Neural progenitor cell (in vitro differentiated cells): ENCODE data around the gene KLHL28. TPM values are rescaled to one million over a fixed set of nuclear protein-coding genes. Genes with fewer than 3 reads are reported as not detected.

Experiments used
- DNase-seq: peaks from one replicate; pipeline ENCODE4 v3.0.0-alpha.2; 2016; ENCODE audit warnings: low spot score
- H2AFZ ChIP-seq: fragments of 200-600 bp; sonication (generic); replicated peaks from 2 replicates; pipeline ENCODE4 v1.6.1; 2016; ENCODE audit warnings: antibody characterized with exemption
- H3F3A ChIP-seq: fragments of 200-600 bp; sonication (generic); 2 replicates; pipeline ENCODE4 v1.6.1; 2016; ENCODE audit warnings: antibody characterized with exemption, low read depth
- H3K27ac ChIP-seq: fragments of 200-600 bp; sonication (generic); 2 replicates; pipeline ENCODE4 v1.5.1; 2016; ENCODE audit warnings: mild to moderate bottlenecking
- H3K27me3 ChIP-seq: fragments of 200-600 bp; sonication (generic); 2 replicates; pipeline ENCODE4 v1.6.1; 2016; ENCODE audit warnings: mild to moderate bottlenecking, moderate library complexity
- H3K36me3 ChIP-seq: fragments of 200-600 bp; sonication (generic); 2 replicates; pipeline ENCODE4 v1.5.1; 2016
- H3K4me1 ChIP-seq: fragments of 200-600 bp; sonication (generic); 2 replicates; pipeline ENCODE4 v1.6.1; 2016; ENCODE audit warnings: mixed run types
- H3K4me2 ChIP-seq: fragments of 200-600 bp; sonication (generic); 2 replicates; pipeline ENCODE4 v1.6.1; 2016
- H3K4me3 ChIP-seq: fragments of 200-600 bp; sonication (generic); 2 replicates; pipeline ENCODE4 v1.5.1; 2016
- H3K79me2 ChIP-seq: fragments of 200-600 bp; sonication (generic); 2 replicates; pipeline ENCODE4 v1.6.1; 2016; ENCODE audit warnings: low read depth
- H3K9ac ChIP-seq: fragments of 200-600 bp; sonication (generic); 2 replicates; pipeline ENCODE4 v1.6.1; 2016
- H3K9me3 ChIP-seq: fragments of 200-600 bp; sonication (generic); 2 replicates; pipeline ENCODE4 v1.5.1; 2016; ENCODE audit warnings: low read depth
- H4K20me1 ChIP-seq: fragments of 200-600 bp; sonication (generic); 2 replicates; pipeline ENCODE4 v1.6.1; 2016; ENCODE audit warnings: low read depth
- H3K27ac Mint-ChIP-seq: 3 replicates; pipeline ENCODE4 v1.8.0; 2021; ENCODE audit warnings: mixed read lengths
- H3K27me3 Mint-ChIP-seq: 2 replicates; pipeline ENCODE4 v1.8.0; 2022; ENCODE audit warnings: low read depth, mild to moderate bottlenecking, inconsistent platforms, moderate library complexity, mixed read lengths; ENCODE audit not compliant: insufficient read depth
- H3K36me3 Mint-ChIP-seq: 3 replicates; pipeline ENCODE4 v1.8.0; 2021; ENCODE audit warnings: mixed read lengths
- H3K4me1 Mint-ChIP-seq: 3 replicates; pipeline ENCODE4 v1.8.0; 2021; ENCODE audit warnings: mixed read lengths
- H3K4me3 Mint-ChIP-seq: 3 replicates; pipeline ENCODE4 v1.8.0; 2021; ENCODE audit warnings: mild to moderate bottlenecking, moderate library complexity, mixed read lengths
- H3K9me3 Mint-ChIP-seq: 3 replicates; pipeline ENCODE4 v1.8.0; 2020; ENCODE audit warnings: mixed read lengths
- CTCF ChIP-seq: fragments of 200-600 bp; sonication (generic); IDR thresholded peaks from 2 replicates; pipeline ENCODE4 v1.5.1; 2017; ENCODE audit warnings: antibody characterized with exemption, mild to moderate bottlenecking
- EZH2 ChIP-seq: fragments of 200-600 bp; sonication (generic); IDR thresholded peaks from 2 replicates; pipeline ENCODE4 v1.6.1; 2017; ENCODE audit warnings: antibody characterized with exemption, mild to moderate bottlenecking, moderate library complexity
- EZH2phosphoT487 ChIP-seq: fragments of 200-600 bp; sonication (generic); IDR thresholded peaks from 2 replicates; pipeline ENCODE4 v1.6.1; 2017; ENCODE audit warnings: antibody characterized with exemption
- total RNA-seq: library from RNA; depleted of rRNA; stranded (reverse); fragments of >200 nt; gene quantifications from 2 replicates; pipeline ENCODE4 v1.2.3, GENCODE V29; 2015; ENCODE audit warnings: low replicate concordance

The KLHL28 gene
- total RNA-seq, 1 donor from 2014 or later, result 21.8 TPM

GRCh38 chr14:44995196-44995595 lies 33.4 kb upstream of the KLHL28 start:
- H3K9ac ChIP-seq, result no peak overlapping the region
- Mint-ChIP-seq H3K36me3 (peaks cover 10% of the 10 kb centered on the region), H3K27ac (no peak overlapping the region), H3K4me1 (no peaks in the 10 kb centered on the region), H3K4me3 (no peak overlapping the region), H3K27me3 (no peaks in the 10 kb centered on the region), H3K9me3 (no peaks in the 10 kb centered on the region)
- H4K20me1 ChIP-seq, result peaks cover 6% of the 10 kb centered on the region
- no peak overlapping the region for H3K4me3 ChIP-seq
- no peak overlapping the region for H3K27ac ChIP-seq
- no peaks in the 10 kb centered on the region for H3K36me3 ChIP-seq
- H3K27me3 ChIP-seq, result no peaks in the 10 kb centered on the region
- no peaks in the 10 kb centered on the region for H3K9me3 ChIP-seq
- DNase-seq, result no peak
- no peak for TF ChIP-seq EZH2phosphoT487
- TF ChIP-seq CTCF, result no peak
- no peak for TF ChIP-seq EZH2
- no peak overlapping the region for H2AFZ ChIP-seq
- no peaks in the 10 kb centered on the region for H3K4me1 ChIP-seq
- H3K4me2 ChIP-seq, result no peak overlapping the region
- H3F3A ChIP-seq, result no peaks in the 10 kb centered on the region
- no peaks in the 10 kb centered on the region for H3K79me2 ChIP-seq

DNA sequence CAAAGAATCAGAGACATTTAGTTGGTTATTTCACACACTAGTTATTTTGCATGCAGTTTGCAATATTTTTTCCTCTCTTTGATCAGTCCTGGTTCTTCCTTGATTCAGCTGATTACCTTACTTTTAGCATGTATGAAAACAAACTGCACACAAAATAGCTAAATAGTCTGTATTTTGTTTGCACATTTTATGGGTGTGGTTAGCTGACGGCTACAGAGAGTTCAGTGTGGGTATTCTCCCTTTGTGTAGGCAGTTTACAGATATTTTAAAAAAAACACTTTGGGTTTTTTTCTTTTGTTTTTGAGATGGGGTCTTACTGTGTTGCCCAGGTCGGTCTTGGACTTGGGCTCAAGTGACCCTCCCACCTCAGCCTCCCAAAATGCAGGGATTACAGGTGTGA lies 28.8 kb upstream of the KLHL28 start:
- no peaks in the 10 kb centered on the region for H3K27me3 ChIP-seq

GRCh38 chr14:44989497-44990440 lies 28.0 kb upstream of the KLHL28 start:
- no peak overlapping the region for H3K27ac ChIP-seq
- no peak overlapping the region for H3K4me3 ChIP-seq
- peaks cover 6% of the 10 kb centered on the region for H3K4me1 ChIP-seq
- Mint-ChIP-seq H3K27me3 (peaks cover 2% of the 10 kb centered on the region), H3K9me3 (no peaks in the 10 kb centered on the region), H3K4me1 (peaks cover 2% of the 10 kb centered on the region), H3K4me3 (no peak overlapping the region), H3K36me3 (no peaks in the 10 kb centered on the region), H3K27ac (peak overlapping the region; percentile 4)
- H3F3A ChIP-seq, result no peaks in the 10 kb centered on the region
- no peak overlapping the region for H3K4me2 ChIP-seq
- peaks cover 6% of the 10 kb centered on the region for H4K20me1 ChIP-seq
- no peak overlapping the region for H3K9ac ChIP-seq
- H3K9me3 ChIP-seq, result no peaks in the 10 kb centered on the region
- H3K79me2 ChIP-seq, result peaks cover 16% of the 10 kb centered on the region
- no peak for TF ChIP-seq EZH2phosphoT487
- no peak for TF ChIP-seq EZH2
- TF ChIP-seq CTCF, result no peak
- no peaks in the 10 kb centered on the region for H3K36me3 ChIP-seq
- no peak overlapping the region for H2AFZ ChIP-seq
- H3K27me3 ChIP-seq, result no peaks in the 10 kb centered on the region
- DNase-seq, result no peak

More for the DNA sequence above, 28.8 kb upstream of the KLHL28 start:
- Histone ChIP-seq H3F3A (no peaks in the 10 kb centered on the region), H2AFZ (no peak overlapping the region), H3K9me3 (no peaks in the 10 kb centered on the region), H3K36me3 (no peaks in the 10 kb centered on the region), H4K20me1 (peaks cover 6% of the 10 kb centered on the region), H3K4me1 (peaks cover 6% of the 10 kb centered on the region), H3K9ac (no peak overlapping the region), H3K79me2 (peaks cover 9% of the 10 kb centered on the region), H3K4me2 (no peak overlapping the region), H3K4me3 (no peak overlapping the region), H3K27ac (no peak overlapping the region)
- peaks cover 2% of the 10 kb centered on the region for H3K4me1 Mint-ChIP-seq
- H3K9me3 Mint-ChIP-seq, result no peaks in the 10 kb centered on the region
- H3K27me3 Mint-ChIP-seq, result peaks cover 2% of the 10 kb centered on the region
- no peak for TF ChIP-seq EZH2phosphoT487
- TF ChIP-seq CTCF, result no peak
- no peak for TF ChIP-seq EZH2
- no peaks in the 10 kb centered on the region for H3K36me3 Mint-ChIP-seq
- DNase-seq, result no peak
- no peak overlapping the region for H3K27ac Mint-ChIP-seq
- H3K4me3 Mint-ChIP-seq, result no peak overlapping the region
